HCT116 (cell line): ENCODE results near the gene COL18A1. TPM values are rescaled to one million over a fixed set of nuclear protein-coding genes. Genes with fewer than 3 reads are reported as not detected.

ENCODE experiments used
- ATAC-seq: fragments of 200-7000 bp; cut with Tn5 transposase; 2 replicates; pipeline ENCODE4 v1.9.1; 2020; ENCODE audit warnings: mild to moderate bottlenecking, moderate library complexity
- BruUV-seq: library from RNA; stranded (reverse); fragments of 400-500 nt; replicated peaks from 2 replicates; lab custom pipeline; 2021; lab: Mats Ljungman, UMichigan
- CTCF ChIA-PET: fragments of 300-600 bp; sonication (Branson Sonifier 250); formaldehyde crosslinking; loops from one replicate; lab custom pipeline; 2021; ENCODE audit warnings: antibody characterized with exemption; lab: Charles Lee
- POLR2A ChIA-PET: fragments of 300-600, 350-600 bp; sonication (Branson Sonifier 250); formaldehyde crosslinking; loops from one replicate; lab custom pipeline; 2021; ENCODE audit warnings: antibody characterized with exemption; lab: Charles Lee
- RAD21 ChIA-PET, 2 experiments: fragments of 300-600 bp; sonication (Branson Sonifier 250); formaldehyde crosslinking; loops; one replicate each; lab custom pipeline; 2023; ENCODE audit warnings: low total read pairs in 2 of 2; ENCODE audit not compliant: uncharacterized antibody in 2 of 2, unreplicated experiment in 2 of 2, low non-redundant PET in 1 of 2; lab: Charles Lee
- DNase-seq: peaks from one replicate; pipeline ENCODE4 v3.0.0-alpha.2; 2010; ENCODE audit warnings: low read depth, low spot score
- H2AFZ ChIP-seq: fragments of 200-600 bp; shearing (Covaris generic), sonication (generic); 2 replicates; pipeline ENCODE4 v1.6.1; 2017; ENCODE audit warnings: low read depth, mixed run types, mixed read lengths, antibody characterized with exemption, low read length; ENCODE audit not compliant: poor library complexity, severe bottlenecking
- H3K27ac ChIP-seq: 2 replicates; pipeline ENCODE4 v1.5.1; 2012; ENCODE audit warnings: low read depth, low read length
- H3K27me3 ChIP-seq: fragments of 200-600 bp; sonication (generic); 2 replicates; pipeline ENCODE4 v1.6.1; 2016; ENCODE audit warnings: mixed run types, low read length, mixed read lengths; ENCODE audit not compliant: insufficient read depth
- H3K36me3 ChIP-seq, 2 experiments: fragments of 200-500 bp in 1 of 2; fragments of 200-600 bp in 1 of 2; sonication (Bioruptor generic) in 1 of 2; sonication (generic) in 1 of 2; 2 replicates each; pipeline versions ENCODE4 v1.5.1 to v1.6.1; 2014 to 2016; ENCODE audit warnings: low read length in 2 of 2, inconsistent platforms in 1 of 2, mixed read lengths in 1 of 2, mixed run types in 1 of 2; ENCODE audit not compliant: insufficient read depth in 2 of 2, control insufficient read depth in 1 of 2
- H3K4me1 ChIP-seq, 2 experiments: fragments of 200-600 bp in 1 of 2; sonication (generic) in 1 of 2; 2 replicates each; pipeline versions ENCODE4 v1.5.1 to v1.6.1; 2012 to 2017; ENCODE audit warnings: low read length in 2 of 2, inconsistent platforms in 1 of 2, mild to moderate bottlenecking in 1 of 2, mixed read lengths in 1 of 2, mixed run types in 1 of 2, moderate library complexity in 1 of 2; ENCODE audit not compliant: insufficient read depth in 2 of 2, control insufficient read depth in 1 of 2
- H3K4me2 ChIP-seq: fragments of 200-600 bp; sonication (generic); 2 replicates; pipeline ENCODE4 v1.6.1; 2017; ENCODE audit warnings: mixed run types, low read length, mixed read lengths
- H3K4me3 ChIP-seq, 2 experiments: fragments of 200-600 bp in 1 of 2; sonication (generic) in 1 of 2; replicated peaks in 1 of 2; 2 replicates each; pipeline ENCODE4 v1.5.1; 2011 to 2016; ENCODE audit warnings: low read length in 2 of 2, control low read depth in 1 of 2, low read depth in 1 of 2, mild to moderate bottlenecking in 1 of 2, mixed read lengths in 1 of 2, mixed run types in 1 of 2
- H3K79me2 ChIP-seq: fragments of 200-600 bp; sonication (generic); 2 replicates; pipeline ENCODE4 v1.6.1; 2017; ENCODE audit warnings: mild to moderate bottlenecking, mixed run types, low read length, moderate library complexity, mixed read lengths; ENCODE audit not compliant: insufficient read depth
- H3K9ac ChIP-seq: fragments of 200-600 bp; sonication (generic); 2 replicates; pipeline ENCODE4 v1.6.1; 2016; ENCODE audit warnings: low read length, mixed read lengths
- H3K9me2 ChIP-seq: fragments of 200-600 bp; sonication (generic), shearing (Covaris generic); 2 replicates; pipeline ENCODE4 v1.6.1; 2017; ENCODE audit warnings: mixed run types, mild to moderate bottlenecking, moderate library complexity; ENCODE audit not compliant: insufficient read depth
- H3K9me3 ChIP-seq, 2 experiments: fragments of 200-500 bp in 1 of 2; fragments of 200-600 bp in 1 of 2; sonication (Bioruptor generic) in 1 of 2; sonication (generic) in 1 of 2; 2 replicates each; pipeline ENCODE4 v1.6.1; 2014 to 2017; ENCODE audit warnings: low read length in 2 of 2, mixed read lengths in 2 of 2, inconsistent platforms in 1 of 2, low read depth in 1 of 2, mild to moderate bottlenecking in 1 of 2, mixed run types in 1 of 2, moderate library complexity in 1 of 2; ENCODE audit not compliant: control insufficient read depth in 1 of 2, insufficient read depth in 1 of 2
- H4K20me1 ChIP-seq: fragments of 200-600 bp; sonication (generic), shearing (Covaris generic); 2 replicates; pipeline ENCODE4 v1.6.1; 2017; ENCODE audit warnings: mixed run types, mild to moderate bottlenecking, moderate library complexity; ENCODE audit not compliant: insufficient read depth
- EZH2phosphoT487 ChIP-seq: fragments of 200-600 bp; IDR thresholded peaks from 2 replicates; pipeline ENCODE4 v1.6.1; 2018; ENCODE audit warnings: antibody characterized with exemption, borderline replicate concordance
- JUND ChIP-seq: IDR thresholded peaks from 2 replicates; pipeline ENCODE4 v1.6.1; 2012
- MAX ChIP-seq: IDR thresholded peaks from 2 replicates; pipeline ENCODE4 v1.6.1; 2012
- POLR2A ChIP-seq: IDR thresholded peaks from 2 replicates; pipeline ENCODE4 v1.7.0; 2011; ENCODE audit warnings: borderline replicate concordance; ENCODE audit not compliant: insufficient read depth, insufficient read length; ENCODE audit errors: extremely low read depth
- SRF ChIP-seq: IDR thresholded peaks from 2 replicates; pipeline ENCODE4 v1.6.1; 2012; ENCODE audit warnings: low read depth
- intact Hi-C: fragments of 100-400 bp; cut with micrococcal nuclease; formaldehyde crosslinking; loops from 2 replicates; pipeline ENCODE4 v1.10.0; 2022
- total RNA-seq: library from RNA; stranded (reverse); gene quantifications from one replicate; pipeline ENCODE4 v1.2.1, GENCODE V29; 2021; ENCODE audit not compliant: unreplicated experiment
- TF ChIP-seq, protein P1 (sequence below): IDR thresholded peaks from 2 replicates; pipeline ENCODE4 v1.6.1; 2011; ENCODE audit warnings: mild to moderate bottlenecking, low read length, moderate library complexity; ENCODE audit not compliant: insufficient replicate concordance; ENCODE audit errors: extremely low read depth

The COL18A1 gene
- total RNA-seq, 1 experiment from 2014 or later = 59.5 TPM

DNA sequence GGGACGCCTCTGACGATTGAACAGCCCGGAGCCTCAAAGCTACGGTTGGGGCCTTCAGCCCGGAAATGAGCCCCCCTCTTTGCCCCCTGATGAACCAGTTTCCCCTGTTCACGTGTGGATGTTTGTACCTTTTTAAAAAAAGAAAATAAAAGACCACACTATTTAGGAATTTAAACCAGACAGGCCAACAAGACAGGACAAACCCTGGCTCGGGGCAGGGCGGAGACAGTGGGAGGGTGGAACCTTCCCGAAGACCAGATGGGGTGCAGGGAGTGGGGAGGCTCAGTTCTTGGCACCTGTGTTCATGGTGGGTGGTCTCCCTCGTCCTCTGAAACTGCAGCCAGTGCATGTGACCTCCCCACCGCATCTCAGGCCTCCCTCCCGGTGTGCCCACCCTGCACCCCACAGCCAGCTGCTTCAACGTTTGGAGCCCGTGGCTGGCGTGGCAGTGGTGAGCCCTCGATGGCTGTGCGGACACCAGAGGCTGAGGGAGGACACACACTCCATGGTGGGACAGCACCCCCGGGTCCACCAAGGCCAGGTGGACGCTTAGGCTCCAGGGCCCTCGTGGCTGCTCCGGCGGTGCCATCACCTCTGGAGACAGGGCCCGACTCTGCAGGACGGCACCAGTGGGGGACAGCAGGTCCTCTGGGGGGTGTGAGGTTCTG lies 45.6 kb downstream of the COL18A1 start:
- H3K9me2 ChIP-seq = no peaks in the 10 kb centered on the region
- TF ChIP-seq POLR2A (no peak), EZH2phosphoT487 (no peak), JUND (no peak), MAX (no peak), SRF (no peak)
- TF ChIP-seq, protein P1, sequence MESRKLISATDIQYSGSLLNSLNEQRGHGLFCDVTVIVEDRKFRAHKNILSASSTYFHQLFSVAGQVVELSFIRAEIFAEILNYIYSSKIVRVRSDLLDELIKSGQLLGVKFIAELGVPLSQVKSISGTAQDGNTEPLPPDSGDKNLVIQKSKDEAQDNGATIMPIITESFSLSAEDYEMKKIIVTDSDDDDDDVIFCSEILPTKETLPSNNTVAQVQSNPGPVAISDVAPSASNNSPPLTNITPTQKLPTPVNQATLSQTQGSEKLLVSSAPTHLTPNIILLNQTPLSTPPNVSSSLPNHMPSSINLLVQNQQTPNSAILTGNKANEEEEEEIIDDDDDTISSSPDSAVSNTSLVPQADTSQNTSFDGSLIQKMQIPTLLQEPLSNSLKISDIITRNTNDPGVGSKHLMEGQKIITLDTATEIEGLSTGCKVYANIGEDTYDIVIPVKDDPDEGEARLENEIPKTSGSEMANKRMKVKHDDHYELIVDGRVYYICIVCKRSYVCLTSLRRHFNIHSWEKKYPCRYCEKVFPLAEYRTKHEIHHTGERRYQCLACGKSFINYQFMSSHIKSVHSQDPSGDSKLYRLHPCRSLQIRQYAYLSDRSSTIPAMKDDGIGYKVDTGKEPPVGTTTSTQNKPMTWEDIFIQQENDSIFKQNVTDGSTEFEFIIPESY = no peak
- no peaks in the 10 kb centered on the region for H4K20me1 ChIP-seq
- H2AFZ ChIP-seq = no peak overlapping the region
- no peak overlapping the region for H3K27ac ChIP-seq
- ChIA-PET RAD21 (no interaction called here), POLR2A (no interaction called here), CTCF (no interaction called here)
- no TSS peak for BruUV-seq
- peaks cover 11 to 13% of the 10 kb centered on the region in 2 experiments; a peak in 3 of 4 replicates for H3K9me3 ChIP-seq
- ATAC-seq (no peak), DNase-seq (no peak)
- H3K9ac ChIP-seq = no peak overlapping the region
- peaks cover 0 to 7% of the 10 kb centered on the region in 2 experiments; a peak in 1 of 4 replicates for H3K4me1 ChIP-seq
- H3K79me2 ChIP-seq = peaks cover 26% of the 10 kb centered on the region; the same call in 1 of the 2 replicates
- intact Hi-C loops = no loop called here
- no peak overlapping the region for H3K4me2 ChIP-seq
- H3K4me3 ChIP-seq = no peak overlapping the region
- no peaks in the 10 kb centered on the region for H3K27me3 ChIP-seq
- peaks cover 0 to 1% of the 10 kb centered on the region in 2 experiments; a peak in 1 of 4 replicates for H3K36me3 ChIP-seq
